Esophagus muscularis mucosa (tissue), 4 donors: Measurements from ENCODE around the gene TMEM132A. TPM values are rescaled to one million over a fixed set of nuclear protein-coding genes. Genes with fewer than 3 reads are reported as not detected.

Source experiments
- DNase-seq: peaks from one replicate; pipeline ENCODE4 v3.0.0-alpha.2; 2017; ENCODE audit errors: extremely low spot score
- H3K27ac ChIP-seq, 4 donors: fragments of 200-600 bp; sonication (generic); replicated peaks in 1 of 4; 1 replicate in 3 of 4; 2 replicates in 1 of 4; pipeline ENCODE4 v1.5.1; 2016 to 2019; ENCODE audit warnings: mild to moderate bottlenecking in 1 of 4
- H3K27me3 ChIP-seq, 4 donors: fragments of 200-600 bp; sonication (generic); one replicate each; pipeline versions ENCODE4 v1.5.1 to v1.6.0; 2016 to 2019
- H3K36me3 ChIP-seq, 4 donors: fragments of 200-600 bp; sonication (generic); one replicate each; pipeline ENCODE4 v1.5.1; 2016 to 2019
- H3K4me1 ChIP-seq, 4 donors: fragments of 200-600 bp; sonication (generic); one replicate each; pipeline ENCODE4 v1.5.1; 2016 to 2019
- H3K4me3 ChIP-seq, 4 donors: fragments of 200-600 bp; sonication (generic); 1 replicate in 2 of 4; 2 replicates in 2 of 4; pipeline ENCODE4 v1.5.1; 2016 to 2019; ENCODE audit warnings: mild to moderate bottlenecking in 4 of 4, moderate library complexity in 1 of 4
- H3K9me3 ChIP-seq, 4 donors: fragments of 200-600 bp; sonication (generic); 1 replicate in 3 of 4; 2 replicates in 1 of 4; pipeline ENCODE4 v1.5.1; 2016 to 2019
- CTCF ChIP-seq, 3 experiments: fragments of 200-600 bp in 2 of 3; fragments of 450-650 bp in 1 of 3; sonication (generic) in 2 of 3; IDR thresholded peaks; one replicate each; pipeline ENCODE4 v1.5.1; 2017 to 2019; ENCODE audit warnings: antibody characterized with exemption in 3 of 3, mild to moderate bottlenecking in 2 of 3, moderate library complexity in 1 of 3
- EP300 ChIP-seq: sonication (generic); formaldehyde crosslinking; IDR thresholded peaks from one replicate; pipeline ENCODE4 v1.6.1; 2017; ENCODE audit warnings: antibody characterized with exemption
- POLR2A ChIP-seq: fragments of 450-650 bp; IDR thresholded peaks from one replicate; pipeline ENCODE4 v1.6.1; 2017; ENCODE audit warnings: antibody characterized with exemption, moderate library complexity, mild to moderate bottlenecking, low read depth
- POLR2AphosphoS5 ChIP-seq, 2 donors: sonication (generic); formaldehyde crosslinking; IDR thresholded peaks; one replicate each; pipeline ENCODE4 v1.6.1; 2017; ENCODE audit warnings: antibody characterized with exemption in 2 of 2
- WGBS: methylation state at CpG from one replicate; pipeline ENCODE4 v1.1.5; 2018; 5-methylcytosine and 5-hydroxymethylcytosine counted together
- intact Hi-C: fragments of 100-400 bp; cut with DNase I; formaldehyde crosslinking; loops from one replicate; pipeline ENCODE4 v1.15.1; 2023
- total RNA-seq, 4 donors: library from RNA; depleted of rRNA; stranded (reverse); fragments of >200 nt; gene quantifications; one replicate each; pipeline versions ENCODE4 v1.1.0 to v1.2.1, GENCODE V29; 2016

The TMEM132A gene
- total RNA-seq, 4 donors from 2014 or later = 2.9 to 9.3 (median 6.8) TPM

GRCh38 chr11:60926500-60926899, 2.2 kb downstream of the TMEM132A start:
- Histone ChIP-seq H3K36me3 (peaks cover 15 to 25% (median 21%) of the 10 kb centered on the region in 4 donors), H3K9me3 (no peaks in the 10 kb centered on the region), H3K4me1 (peaks cover 18 to 24% (median 23%) of the 10 kb centered on the region in 4 donors), H3K27ac (no peak overlapping the region), H3K27me3 (peaks cover 0 to 40% (median 7%) of the 10 kb centered on the region in 4 donors), H3K4me3 (no peak overlapping the region)
- intact Hi-C loops = no loop called here
- TF ChIP-seq POLR2AphosphoS5 (IDR thresholded peaks at IDR 0.05) = no peak
- TF ChIP-seq CTCF (IDR thresholded peaks at IDR 0.05) = no peak
- TF ChIP-seq POLR2A = no peak
- TF ChIP-seq EP300 = no peak
- no peak for DNase-seq
- WGBS = 95% methylated on average over 8 of the region's 8 CpGs

GRCh38 chr11:60927061-60927592, 2.9 kb downstream of the TMEM132A start:
- Histone ChIP-seq H3K9me3 (no peaks in the 10 kb centered on the region), H3K4me1 (peaks cover 18 to 24% (median 23%) of the 10 kb centered on the region in 4 donors), H3K27me3 (peaks cover 0 to 40% (median 7%) of the 10 kb centered on the region in 4 donors), H3K4me3 (no peak overlapping the region), H3K36me3 (peaks cover 9 to 19% (median 17%) of the 10 kb centered on the region in 4 donors), H3K27ac (no peak overlapping the region)
- intact Hi-C loops = no loop called here
- TF ChIP-seq EP300 (no peak), POLR2AphosphoS5 (IDR thresholded peaks at IDR 0.05) (no peak), CTCF (IDR thresholded peaks at IDR 0.05) (no peak), POLR2A (no peak)
- DNase-seq = no peak
- 89% methylated on average over 8 of the region's 8 CpGs for WGBS

- no peak for DNase-seq
- intact Hi-C loops = no loop called here
- H3K4me3 ChIP-seq = no peak overlapping the region
- H3K27me3 ChIP-seq = peaks cover 0 to 40% (median 7%) of the 10 kb centered on the region in 4 donors
- H3K36me3 ChIP-seq = peaks cover 4 to 15% (median 12%) of the 10 kb centered on the region in 4 donors
- WGBS = 97% methylated on average over 5 of the region's 16 CpGs
- peaks cover 18 to 24% (median 23%) of the 10 kb centered on the region in 4 donors for H3K4me1 ChIP-seq
- TF ChIP-seq CTCF (IDR thresholded peaks at IDR 0.05) = no peak
- TF ChIP-seq POLR2AphosphoS5 (IDR thresholded peaks at IDR 0.05) = no peak
- no peak for TF ChIP-seq EP300
- TF ChIP-seq POLR2A = no peak
- H3K9me3 ChIP-seq = no peaks in the 10 kb centered on the region
- no peak overlapping the region for H3K27ac ChIP-seq
Measured at GRCh38 chr11:60927600-60927999, 3.3 kb downstream of the TMEM132A start.

- no peak overlapping the region for H3K4me3 ChIP-seq
- peaks cover 0 to 6% (median 3%) of the 10 kb centered on the region in 4 donors for H3K36me3 ChIP-seq
- peaks cover 18 to 21% (median 21%) of the 10 kb centered on the region in 4 donors for H3K4me1 ChIP-seq
- TF ChIP-seq POLR2AphosphoS5 (IDR thresholded peaks at IDR 0.05) (no peak), EP300 (no peak), CTCF (IDR thresholded peaks at IDR 0.05) (no peak), POLR2A (no peak)
- intact Hi-C loops = no loop called here
- H3K27me3 ChIP-seq = peaks cover 0 to 35% (median 7%) of the 10 kb centered on the region in 4 donors
- DNase-seq = no peak
- no peak overlapping the region for H3K27ac ChIP-seq
- 100% methylated on average over 3 of the region's 20 CpGs for WGBS
- H3K9me3 ChIP-seq = no peaks in the 10 kb centered on the region
Measured at GRCh38 chr11:60928563-60929001, 4.3 kb downstream of the TMEM132A start.

- DNase-seq = no peak
- 87% methylated on average over 4 of the region's 4 CpGs for WGBS
- Histone ChIP-seq H3K27ac (no peak overlapping the region), H3K4me3 (no peak overlapping the region), H3K27me3 (peaks cover 0 to 23% (median 3%) of the 10 kb centered on the region in 4 donors), H3K4me1 (peaks cover 8 to 9% (median 9%) of the 10 kb centered on the region in 4 donors), H3K36me3 (peaks cover 0 to 5% (median 3%) of the 10 kb centered on the region in 4 donors), H3K9me3 (no peaks in the 10 kb centered on the region)
- TF ChIP-seq POLR2AphosphoS5 (IDR thresholded peaks at IDR 0.05) = no peak
- intact Hi-C loops = no loop called here
Measured at GRCh38 chr11:60929764-60930163, 5.5 kb downstream of the TMEM132A start.
